PFSK-1 (cell line): ENCODE data around the gene SLC25A45.

Experiments used
- FOXP2 ChIP-seq: optimal IDR thresholded peaks from 2 replicates; pipeline ENCODE3; 2011; ENCODE audit warnings: borderline replicate concordance, control low read depth, inconsistent platforms; ENCODE audit not compliant: insufficient read depth; ENCODE audit errors: extremely low read length, extremely low read depth
- POLR2AphosphoS5 ChIP-seq: IDR thresholded peaks from 2 replicates; pipeline ENCODE4 v1.6.1; 2012; ENCODE audit warnings: low read depth, mild to moderate bottlenecking, control low read depth, low read length, moderate library complexity
- REST ChIP-seq, 2 experiments: IDR thresholded peaks; 2 replicates each; pipeline versions ENCODE4 v1.6.1 to v1.8.0; 2011 to 2012; ENCODE audit warnings: low read depth in 2 of 2, low read length in 2 of 2, control low read depth in 1 of 2, inconsistent platforms in 1 of 2, mild to moderate bottlenecking in 1 of 2, moderate library complexity in 1 of 2; ENCODE audit not compliant: insufficient read depth in 1 of 2
- SIN3A ChIP-seq: IDR thresholded peaks from 2 replicates; pipeline ENCODE4 v1.6.1; 2012; ENCODE audit warnings: mild to moderate bottlenecking, low read length, moderate library complexity, borderline replicate concordance; ENCODE audit not compliant: insufficient read depth
- TAF1 ChIP-seq: IDR thresholded peaks from 2 replicates; pipeline ENCODE4 v1.6.1; 2012; ENCODE audit warnings: low read length, control low read depth, borderline replicate concordance; ENCODE audit not compliant: insufficient read depth

GRCh38 chr11:65418431-65418680, 35.9 kb upstream of the SLC25A45 start:
- TF ChIP-seq REST (IDR thresholded peaks at IDR 0.05; ENCODE audit: insufficient read depth in 1 of 2, low read depth in 2 of 2, low read length in 2 of 2) (no peak), TAF1 (no peak), POLR2AphosphoS5 (no peak), SIN3A (no peak), FOXP2 (no peak)
